Measurements from ENCODE around the gene KDM5D.

KDM5D gene

DNA sequence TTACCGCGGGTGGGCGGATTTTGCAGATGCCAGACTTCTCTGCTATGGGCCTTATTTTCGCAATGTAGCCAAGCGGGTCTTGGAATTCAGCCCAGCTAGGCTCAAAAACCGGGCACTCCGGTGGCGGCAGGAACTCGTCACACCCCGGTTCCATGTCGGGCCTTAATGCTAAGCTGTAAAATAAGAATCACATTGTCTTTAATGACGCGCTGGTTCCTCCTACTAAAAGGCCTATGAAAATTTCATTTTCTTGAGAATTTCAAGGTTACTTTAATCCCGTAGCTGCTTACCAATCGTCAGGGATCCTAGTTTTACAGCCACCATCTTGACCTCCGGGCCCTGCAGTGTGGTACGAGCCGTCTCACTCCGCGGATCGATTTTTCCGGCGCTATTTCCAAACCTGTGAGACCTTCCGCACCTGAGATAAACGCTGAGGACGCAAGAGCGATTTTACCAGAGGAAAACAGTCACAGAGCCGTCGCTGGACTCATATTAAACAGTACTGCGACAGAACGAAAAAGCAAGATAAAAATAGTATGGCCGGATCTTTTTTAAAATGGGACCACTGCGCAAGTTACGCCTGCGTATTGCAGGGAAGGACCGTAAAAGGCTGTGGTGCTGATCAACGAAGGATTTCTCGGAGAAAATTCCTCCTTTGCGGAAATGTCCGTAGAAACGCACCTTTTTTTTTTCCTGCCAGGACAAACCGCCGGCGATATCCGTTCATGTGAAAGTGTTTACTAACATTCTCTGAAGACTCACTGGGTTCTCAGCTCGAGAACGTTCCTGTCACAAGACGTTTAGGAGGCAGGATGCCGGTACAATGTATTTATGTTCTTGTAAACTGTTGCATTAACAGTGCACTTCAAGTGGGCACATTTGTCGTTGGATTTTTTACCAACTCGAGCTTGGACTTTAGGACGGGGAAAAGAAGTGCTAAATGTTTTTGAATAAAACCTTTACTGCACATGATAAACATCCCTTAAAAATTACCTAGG is at the start of gene KDM5D:
TSS of gene KDM5D (minus strand) at position 346 of the 998 bp plus-strand sequence. CDS start at position 154, 192 bp downstream.
- no peak for DNase-seq

DNA sequence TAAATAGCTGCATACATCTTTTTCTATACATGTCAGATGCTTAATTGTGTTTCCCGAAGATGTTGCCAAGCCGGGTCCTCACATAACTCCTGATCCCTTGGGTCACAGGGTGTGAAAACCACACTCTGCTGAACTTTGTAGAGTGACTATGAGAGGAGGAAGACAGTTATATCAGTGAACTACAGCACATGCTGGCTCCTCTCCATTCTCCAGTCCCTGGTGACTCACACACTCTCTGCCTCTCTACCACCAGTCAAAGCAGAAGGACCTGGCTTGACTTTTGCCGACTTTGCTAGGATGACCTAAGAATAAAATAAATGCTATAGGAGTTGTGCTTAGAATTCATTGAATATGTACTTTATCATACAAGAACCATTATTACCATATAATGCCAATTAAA is 23.8 kb upstream of the KDM5D start:
- no peak for DNase-seq

DNA sequence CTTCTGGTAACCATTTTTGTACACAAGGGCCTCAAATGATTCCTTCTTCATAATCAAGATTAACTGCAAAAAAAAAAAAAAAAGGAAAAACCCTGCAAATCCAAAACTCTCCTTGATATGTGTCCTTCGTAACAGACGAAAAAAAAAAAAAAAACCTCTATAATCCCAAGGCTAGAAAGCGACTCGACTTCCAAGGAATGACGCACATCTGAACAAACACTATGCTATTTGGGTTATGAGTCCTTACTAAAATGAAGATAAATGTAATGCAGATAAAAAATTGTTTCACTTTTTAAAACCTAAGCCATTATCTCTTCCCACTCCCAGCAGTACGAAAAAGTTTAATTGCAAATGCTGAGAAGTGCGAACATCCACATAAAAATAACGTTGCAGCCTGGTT is 1.2 kb downstream of the KDM5D start:
- no peak for DNase-seq

DNA sequence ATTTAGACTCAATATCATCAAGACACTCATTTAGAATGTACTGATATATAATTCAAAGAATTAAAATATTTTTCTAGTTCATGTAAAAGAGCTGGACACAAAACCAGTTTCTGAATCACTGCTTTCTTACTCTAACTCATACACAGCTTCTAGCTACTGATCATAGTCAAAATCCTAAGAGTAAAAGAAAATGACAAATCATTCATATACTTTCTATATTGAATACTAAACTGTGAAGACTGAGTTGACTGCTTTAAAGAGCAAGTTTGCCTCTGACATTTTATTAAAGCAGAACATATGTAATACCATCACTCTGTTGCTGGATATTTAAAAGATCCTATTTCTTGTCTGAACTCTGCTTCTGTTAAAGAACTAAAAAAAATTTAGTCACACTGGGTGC is 2.4 kb downstream of the KDM5D start:
- no peak for DNase-seq

DNA sequence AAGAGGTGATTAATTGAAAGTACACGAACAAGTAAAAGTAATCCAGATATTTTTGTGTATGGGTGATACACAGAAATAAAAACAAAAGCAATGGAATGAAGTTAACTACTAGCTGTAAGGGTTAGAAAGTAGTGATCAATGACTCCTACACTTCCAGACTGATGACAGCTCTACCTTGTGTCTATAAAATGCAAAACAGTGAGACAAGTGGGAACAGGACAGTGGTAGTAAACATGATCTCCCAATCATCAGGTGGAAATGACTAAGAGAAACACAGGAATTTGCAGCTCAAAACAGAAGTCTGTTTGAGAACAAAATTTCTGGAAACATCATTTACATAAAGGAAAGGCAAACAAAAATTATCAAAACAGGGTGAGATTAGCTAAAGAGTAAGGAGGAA is 10.1 kb downstream of the KDM5D start:
- no peak for DNase-seq

DNA sequence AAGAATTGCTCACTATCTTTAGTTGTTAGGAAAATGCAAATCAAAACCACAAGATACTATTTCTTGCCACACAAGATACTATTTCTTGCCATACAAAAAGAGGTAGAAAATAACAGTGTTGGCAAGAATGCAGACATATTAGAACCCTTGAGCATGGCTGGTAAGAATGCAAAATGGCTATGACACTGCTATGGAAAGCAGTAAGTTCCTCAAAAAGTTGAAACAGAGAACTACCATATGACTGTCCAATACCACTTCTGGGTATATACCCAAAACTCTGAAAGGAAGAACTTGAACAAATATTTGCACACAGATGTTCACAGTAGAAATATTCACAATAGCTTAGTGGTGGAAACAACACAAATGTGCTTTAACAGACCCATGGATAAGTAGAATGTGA is 26.6 kb downstream of the KDM5D start:
- DNase-seq: no peak

DNA sequence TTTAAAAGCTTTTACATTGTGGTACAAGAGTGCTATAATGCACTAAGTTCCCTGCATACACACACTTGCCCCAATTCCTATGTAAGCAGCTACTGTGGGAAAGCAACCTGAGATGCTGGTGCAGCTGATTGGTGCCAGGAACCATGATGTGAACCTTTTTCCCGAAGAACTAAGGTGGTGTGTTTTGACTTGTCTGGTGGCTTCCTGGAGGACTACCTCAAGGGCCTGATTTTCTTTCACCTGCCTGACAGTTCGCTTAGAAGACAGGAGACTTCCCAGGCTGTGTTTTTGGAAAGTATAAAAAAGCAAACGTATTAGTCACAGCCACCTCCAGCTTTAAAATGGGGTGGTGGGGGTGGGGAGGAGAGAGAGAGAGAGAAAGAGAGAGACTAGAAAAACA is 27.4 kb downstream of the KDM5D start:
- DNase-seq: no peak

DNA sequence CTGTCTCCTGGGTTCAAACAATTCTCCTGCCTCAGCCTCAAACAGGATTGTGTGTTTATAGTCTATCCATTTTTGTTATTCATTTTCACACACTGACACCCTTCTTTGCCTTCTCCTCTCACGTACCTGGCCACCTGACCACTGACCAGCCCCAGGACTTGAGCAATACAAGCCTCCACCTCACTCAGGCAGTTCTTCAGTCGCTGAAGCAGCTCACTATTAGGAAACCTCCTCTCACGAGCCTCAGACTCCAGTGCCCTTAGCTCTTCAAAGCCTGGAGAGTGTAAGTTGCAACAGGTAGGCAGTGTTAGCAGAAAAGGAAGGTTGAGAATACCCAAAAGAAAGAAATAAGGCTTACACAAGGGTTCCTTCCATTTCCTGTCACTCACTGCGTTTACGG is 29.3 kb downstream of the KDM5D start:
- no peak for DNase-seq

DNA sequence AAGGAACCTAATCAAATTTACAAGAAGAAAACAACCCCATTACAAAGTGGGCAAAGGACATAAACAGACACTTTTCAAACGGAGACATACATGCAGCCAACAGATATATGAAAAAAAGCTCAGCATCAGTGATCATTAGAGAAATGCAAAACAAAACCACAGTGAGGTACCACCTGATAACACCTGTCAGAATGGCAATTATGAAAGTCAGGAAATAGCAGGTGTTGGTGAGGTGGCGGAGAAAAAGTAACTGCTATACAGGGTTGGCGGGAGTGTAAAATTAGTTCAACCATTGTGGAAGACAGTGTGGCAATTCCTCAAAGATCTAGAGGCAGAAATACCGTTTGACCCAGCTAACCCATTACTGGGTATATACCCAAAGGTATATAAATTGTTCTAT is 31.1 kb downstream of the KDM5D start:
- no peak for DNase-seq

DNA sequence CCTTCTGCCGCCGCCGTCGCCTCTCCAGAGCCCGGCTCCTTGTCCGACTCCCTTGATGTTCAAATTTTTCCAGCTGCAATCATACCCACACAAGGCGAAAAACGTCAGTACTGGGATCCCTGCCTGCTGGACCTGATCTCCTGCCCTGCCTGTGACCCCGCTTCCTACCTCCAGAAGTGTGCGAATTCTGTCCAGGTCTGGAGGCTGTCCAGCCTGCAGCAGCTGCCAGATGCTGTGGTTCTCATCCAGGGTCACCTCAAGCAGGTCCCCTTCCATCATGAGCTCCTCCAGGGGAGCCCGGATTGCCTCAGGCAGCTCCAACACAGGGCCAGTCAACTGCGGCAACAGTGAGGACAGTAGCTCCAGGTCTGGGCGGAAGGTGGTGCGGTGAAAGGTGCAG is 38.3 kb downstream of the KDM5D start:
- DNase-seq: no peak

DNA sequence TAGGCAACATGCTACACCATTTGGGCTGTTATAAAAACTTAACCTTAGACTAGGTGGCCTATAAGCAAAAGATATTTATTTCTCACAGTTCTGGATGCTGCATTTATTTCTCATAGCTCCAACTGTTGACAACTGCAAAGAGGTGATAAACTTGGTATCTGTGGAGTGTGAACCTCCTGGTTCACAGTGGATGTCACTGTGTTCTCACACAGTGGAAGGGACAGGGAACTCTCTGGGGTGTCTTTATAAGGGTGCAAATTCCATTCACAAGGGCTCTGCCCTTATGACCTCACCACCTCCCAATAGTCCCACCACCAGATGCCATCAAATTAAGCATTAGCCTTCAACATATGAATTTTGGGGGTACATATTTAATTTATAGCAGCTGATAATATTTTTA is 46.0 kb downstream of the KDM5D start:
- DNase-seq: no peak

DNA sequence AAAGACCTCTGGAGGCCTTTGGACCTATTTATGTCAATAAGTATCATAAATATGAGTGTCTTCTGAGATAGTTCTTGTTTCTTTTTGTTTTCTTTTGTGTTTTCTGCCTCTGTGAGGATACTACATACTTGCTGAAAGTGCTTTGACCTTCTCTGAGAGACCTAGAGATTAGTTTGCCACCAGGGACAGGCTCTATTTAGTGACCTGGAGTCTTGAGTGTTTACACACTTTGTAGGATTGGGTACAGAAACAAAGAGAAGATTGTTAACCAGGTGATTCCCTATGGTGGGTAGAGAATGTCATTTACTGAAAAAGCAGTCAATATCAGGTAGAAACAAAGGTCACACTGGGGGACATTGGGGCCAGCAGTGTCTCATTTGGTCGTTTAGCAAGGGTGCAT is 63.7 kb downstream of the KDM5D start:
- DNase-seq: no peak
